Subcutaneous adipose tissue (tissue), 4 donors: ENCODE results near the gene C3orf70. TPM values are rescaled to one million over a fixed set of nuclear protein-coding genes. Genes with fewer than 3 reads are reported as not detected.

Source experiments
- CTCF ChIP-seq: fragments of 450-650 bp; IDR thresholded peaks from one replicate; pipeline ENCODE4 v1.5.1; 2016; ENCODE audit warnings: low read depth, mild to moderate bottlenecking, control low read depth, antibody characterized with exemption, moderate library complexity
- total RNA-seq, 4 donors: library from RNA; depleted of rRNA; stranded (reverse); fragments of >200 nt; gene quantifications; one replicate each; pipeline ENCODE4 v1.1.0, GENCODE V29; 2016

C3orf70 gene
- total RNA-seq, 4 donors from 2014 or later: 0.68 to 4.1 (median 2.3) TPM

GRCh38 chr3:185051801-185052200 lies 101.1 kb downstream of the C3orf70 start:
- TF ChIP-seq CTCF: no peak

- TF ChIP-seq CTCF: no peak
Observed at GRCh38 chr3:185049710-185050109, 103.2 kb downstream of the C3orf70 start.

- TF ChIP-seq CTCF: no peak
Observed at GRCh38 chr3:185046603-185047002, 106.3 kb downstream of the C3orf70 start.

- no peak for TF ChIP-seq CTCF
Observed at GRCh38 chr3:185046164-185046515, 106.7 kb downstream of the C3orf70 start.

- no peak for TF ChIP-seq CTCF
Observed at GRCh38 chr3:185042312-185043050, 110.4 kb downstream of the C3orf70 start.

- no peak for TF ChIP-seq CTCF
Observed at GRCh38 chr3:185041540-185041939, 111.3 kb downstream of the C3orf70 start.

GRCh38 chr3:185040425-185040824 lies 112.4 kb downstream of the C3orf70 start:
- TF ChIP-seq CTCF: no peak
